PFSK-1 (cell line): ENCODE results near the gene PCBP3.

ENCODE experiments used
- FOXP2 ChIP-seq: optimal IDR thresholded peaks from 2 replicates; pipeline ENCODE3; 2011; ENCODE audit warnings: borderline replicate concordance, control low read depth, inconsistent platforms; ENCODE audit not compliant: insufficient read depth; ENCODE audit errors: extremely low read length, extremely low read depth
- POLR2AphosphoS5 ChIP-seq: IDR thresholded peaks from 2 replicates; pipeline ENCODE4 v1.6.1; 2012; ENCODE audit warnings: low read depth, mild to moderate bottlenecking, control low read depth, low read length, moderate library complexity
- REST ChIP-seq, 2 experiments: IDR thresholded peaks; 2 replicates each; pipeline versions ENCODE4 v1.6.1 to v1.8.0; 2011 to 2012; ENCODE audit warnings: low read depth in 2 of 2, low read length in 2 of 2, control low read depth in 1 of 2, inconsistent platforms in 1 of 2, mild to moderate bottlenecking in 1 of 2, moderate library complexity in 1 of 2; ENCODE audit not compliant: insufficient read depth in 1 of 2
- SIN3A ChIP-seq: IDR thresholded peaks from 2 replicates; pipeline ENCODE4 v1.6.1; 2012; ENCODE audit warnings: mild to moderate bottlenecking, low read length, moderate library complexity, borderline replicate concordance; ENCODE audit not compliant: insufficient read depth
- TAF1 ChIP-seq: IDR thresholded peaks from 2 replicates; pipeline ENCODE4 v1.6.1; 2012; ENCODE audit warnings: low read length, control low read depth, borderline replicate concordance; ENCODE audit not compliant: insufficient read depth

Gene PCBP3

GRCh38 chr21:45908536-45909237 lies 265.2 kb downstream of the PCBP3 start:
- TF ChIP-seq REST (IDR thresholded peaks at IDR 0.05; ENCODE audit: insufficient read depth in 1 of 2, low read depth in 2 of 2, low read length in 2 of 2) (no peak), TAF1 (no peak), FOXP2 (no peak), POLR2AphosphoS5 (no peak), SIN3A (no peak)

- no peak for TF ChIP-seq POLR2AphosphoS5
- no peak for TF ChIP-seq REST (IDR thresholded peaks at IDR 0.05; ENCODE audit: insufficient read depth in 1 of 2, low read depth in 2 of 2, low read length in 2 of 2)
- TF ChIP-seq TAF1 = no peak
- TF ChIP-seq FOXP2 = no peak
- TF ChIP-seq SIN3A = no peak
Measured at GRCh38 chr21:45909238-45909988, 265.9 kb downstream of the PCBP3 start.

GRCh38 chr21:45910155-45910547 lies 266.6 kb downstream of the PCBP3 start:
- TF ChIP-seq FOXP2 = no peak
- TF ChIP-seq REST (IDR thresholded peaks at IDR 0.05; ENCODE audit: insufficient read depth in 1 of 2, low read depth in 2 of 2, low read length in 2 of 2) = no peak
- no peak for TF ChIP-seq POLR2AphosphoS5
- TF ChIP-seq SIN3A = no peak
- no peak for TF ChIP-seq TAF1

- TF ChIP-seq REST (IDR thresholded peaks at IDR 0.05; ENCODE audit: insufficient read depth in 1 of 2, low read depth in 2 of 2, low read length in 2 of 2) (no peak), FOXP2 (no peak), POLR2AphosphoS5 (no peak), TAF1 (no peak), SIN3A (no peak)
Measured at GRCh38 chr21:45910548-45911221, 267.2 kb downstream of the PCBP3 start.
